Measurements from ENCODE around the gene TNKS1BP1.

TNKS1BP1 gene

DNA sequence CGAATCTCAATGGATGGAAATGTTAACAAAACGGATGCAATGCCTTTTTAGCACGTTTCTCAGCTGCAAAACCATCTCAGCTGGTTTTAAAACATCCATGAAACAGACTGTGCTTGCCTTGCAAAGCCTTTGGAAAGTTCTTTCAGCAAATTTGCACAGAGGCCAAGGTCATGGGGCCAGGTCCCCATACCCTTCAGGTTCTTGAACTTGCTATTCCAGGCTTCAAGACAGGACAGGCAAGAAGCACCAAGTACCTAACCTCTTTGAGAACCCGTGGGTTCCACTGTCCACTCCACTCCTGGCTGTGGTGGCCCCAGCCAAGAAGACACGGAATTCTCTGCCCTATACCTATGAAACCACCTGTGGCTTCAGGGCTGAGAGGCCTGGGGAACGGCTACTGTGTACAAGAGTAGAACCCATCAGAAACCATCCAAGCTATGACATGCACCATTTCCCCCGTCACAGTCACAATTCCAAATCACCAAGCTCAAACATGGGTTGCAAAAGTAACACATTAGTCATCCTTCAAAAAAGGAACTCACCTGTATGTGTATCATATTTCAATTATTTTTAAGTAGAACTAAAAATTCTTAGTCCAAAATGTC is 17.0 kb downstream of the TNKS1BP1 start:
- H3K27ac ChIP-seq (ENCODE audit: low read depth, low read length) = no peak overlapping the region
- H4K20me1 ChIP-seq (ENCODE audit: control insufficient read depth, insufficient read depth, low read depth, low read length) = no peaks in the 10 kb centered on the region
- no peak overlapping the region for H3K4me2 ChIP-seq (ENCODE audit: low read length)

DNA sequence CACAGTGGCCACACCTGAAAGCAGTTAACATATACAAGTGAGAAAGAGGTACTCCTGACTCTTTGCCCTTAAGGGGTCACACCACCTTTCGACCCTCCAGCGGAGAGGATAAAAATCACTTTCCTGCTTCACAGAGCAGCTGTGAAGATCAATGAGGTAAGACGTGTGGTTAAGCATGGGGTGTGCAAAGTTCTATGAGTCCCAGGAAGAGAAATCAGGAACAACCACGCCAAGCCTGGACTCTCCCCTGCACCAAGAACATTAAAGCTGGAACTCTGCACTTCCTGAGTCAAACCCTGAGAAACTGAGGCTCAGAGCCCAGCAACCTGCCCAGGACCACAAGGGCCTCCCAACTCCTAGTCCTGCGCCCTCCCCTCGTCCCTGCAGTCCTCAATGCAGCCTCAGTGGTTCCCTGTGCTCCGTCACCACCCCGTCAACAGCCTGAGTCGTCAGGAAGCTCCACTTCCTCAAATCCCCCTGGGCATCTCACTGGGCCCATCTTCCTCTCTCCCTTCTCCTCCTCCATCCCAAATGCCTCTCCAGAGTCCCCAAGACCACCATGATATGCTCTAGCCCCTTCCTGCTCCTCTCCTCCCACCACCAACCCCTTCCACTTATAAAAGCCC is 17.7 kb downstream of the TNKS1BP1 start:
- no peaks in the 10 kb centered on the region for H3K9me3 ChIP-seq (ENCODE audit: control insufficient read depth, insufficient read depth, low read length)
- H3K4me2 ChIP-seq (ENCODE audit: low read length) = no peak overlapping the region
- no peaks in the 10 kb centered on the region for H3K79me2 ChIP-seq (ENCODE audit: control insufficient read depth, low read length)
- TF ChIP-seq, protein P1, sequence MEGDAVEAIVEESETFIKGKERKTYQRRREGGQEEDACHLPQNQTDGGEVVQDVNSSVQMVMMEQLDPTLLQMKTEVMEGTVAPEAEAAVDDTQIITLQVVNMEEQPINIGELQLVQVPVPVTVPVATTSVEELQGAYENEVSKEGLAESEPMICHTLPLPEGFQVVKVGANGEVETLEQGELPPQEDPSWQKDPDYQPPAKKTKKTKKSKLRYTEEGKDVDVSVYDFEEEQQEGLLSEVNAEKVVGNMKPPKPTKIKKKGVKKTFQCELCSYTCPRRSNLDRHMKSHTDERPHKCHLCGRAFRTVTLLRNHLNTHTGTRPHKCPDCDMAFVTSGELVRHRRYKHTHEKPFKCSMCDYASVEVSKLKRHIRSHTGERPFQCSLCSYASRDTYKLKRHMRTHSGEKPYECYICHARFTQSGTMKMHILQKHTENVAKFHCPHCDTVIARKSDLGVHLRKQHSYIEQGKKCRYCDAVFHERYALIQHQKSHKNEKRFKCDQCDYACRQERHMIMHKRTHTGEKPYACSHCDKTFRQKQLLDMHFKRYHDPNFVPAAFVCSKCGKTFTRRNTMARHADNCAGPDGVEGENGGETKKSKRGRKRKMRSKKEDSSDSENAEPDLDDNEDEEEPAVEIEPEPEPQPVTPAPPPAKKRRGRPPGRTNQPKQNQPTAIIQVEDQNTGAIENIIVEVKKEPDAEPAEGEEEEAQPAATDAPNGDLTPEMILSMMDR (IDR thresholded peaks at IDR 0.05; ENCODE audit: low read depth, low read length, poor library complexity, severe bottlenecking) = no peak
- no peak for TF ChIP-seq EZH2phosphoT487 (IDR thresholded peaks at IDR 0.05; ENCODE audit: borderline replicate concordance, low read length)
- no peaks in the 10 kb centered on the region for H3K27me3 ChIP-seq (ENCODE audit: control insufficient read depth, low read length)
- no peak overlapping the region for H3K27ac ChIP-seq (ENCODE audit: low read depth, low read length)
- H3K4me3 ChIP-seq (ENCODE audit: low read length) = no peak overlapping the region
- H3F3A ChIP-seq (ENCODE audit: control insufficient read depth, insufficient read depth) = no peaks in the 10 kb centered on the region
- H4K20me1 ChIP-seq (ENCODE audit: control insufficient read depth, insufficient read depth, low read depth, low read length) = no peaks in the 10 kb centered on the region
- H3K4me1 ChIP-seq (ENCODE audit: control insufficient read depth, low read length) = peaks cover 10% of the 10 kb centered on the region; the same call in 1 of the 2 replicates
- H3K9me2 ChIP-seq (replicated peaks; ENCODE audit: control insufficient read depth, low read length) = no peaks in the 10 kb centered on the region
- no peaks in the 10 kb centered on the region for H3K36me3 ChIP-seq (ENCODE audit: control insufficient read depth, low read length)

More for the DNA sequence above, 17.0 kb downstream of the TNKS1BP1 start:
- no peaks in the 10 kb centered on the region for H3K27me3 ChIP-seq (ENCODE audit: control insufficient read depth, low read length)
- no peaks in the 10 kb centered on the region for H3F3A ChIP-seq (ENCODE audit: control insufficient read depth, insufficient read depth)
- no peaks in the 10 kb centered on the region for H3K36me3 ChIP-seq (ENCODE audit: control insufficient read depth, low read length)
- H3K79me2 ChIP-seq (ENCODE audit: control insufficient read depth, low read length) = no peaks in the 10 kb centered on the region
- no peaks in the 10 kb centered on the region for H3K9me3 ChIP-seq (ENCODE audit: control insufficient read depth, insufficient read depth, low read length)
- no peak overlapping the region for H3K4me3 ChIP-seq (ENCODE audit: low read length)
- peaks cover 10% of the 10 kb centered on the region; the same call in 1 of the 2 replicates for H3K4me1 ChIP-seq (ENCODE audit: control insufficient read depth, low read length)
- TF ChIP-seq EZH2phosphoT487 (IDR thresholded peaks at IDR 0.05; ENCODE audit: borderline replicate concordance, low read length) = no peak
- TF ChIP-seq, protein P1 (IDR thresholded peaks at IDR 0.05; ENCODE audit: low read depth, low read length, poor library complexity, severe bottlenecking) = no peak
- no peaks in the 10 kb centered on the region for H3K9me2 ChIP-seq (replicated peaks; ENCODE audit: control insufficient read depth, low read length)

DNA sequence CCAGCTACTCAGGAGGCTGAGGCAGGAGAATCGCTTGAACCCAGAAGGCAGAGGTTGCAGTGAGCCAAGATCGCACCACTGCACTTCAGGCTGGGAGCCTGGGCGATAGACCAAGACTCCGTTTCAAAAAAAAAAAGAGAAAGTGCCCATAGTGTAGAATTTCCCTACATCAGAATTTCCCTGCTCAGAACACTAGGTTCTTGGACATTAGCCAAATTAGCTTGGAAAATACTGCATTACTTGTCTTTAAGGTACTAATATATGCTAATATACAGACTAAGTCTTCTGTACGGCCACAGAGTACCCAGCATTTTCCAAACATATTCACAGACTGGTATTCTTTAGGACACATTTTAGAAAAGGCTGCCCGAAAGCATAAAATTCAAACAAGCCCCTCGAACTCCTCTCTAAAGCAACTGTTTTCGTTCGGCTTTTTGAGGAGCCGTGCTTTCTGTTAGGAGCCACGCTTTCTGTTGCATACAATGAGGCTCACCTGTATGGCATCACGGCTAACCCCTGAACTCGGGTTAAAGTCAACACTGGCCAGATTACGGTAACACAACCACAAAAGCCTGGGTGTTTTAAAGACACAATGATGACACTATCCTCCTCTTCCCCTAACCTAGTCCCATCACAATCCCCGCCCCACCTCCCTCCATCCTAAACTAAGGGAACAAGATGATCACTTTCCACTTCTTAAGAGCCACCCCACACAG is 18.4 kb downstream of the TNKS1BP1 start:
- no peaks in the 10 kb centered on the region for H4K20me1 ChIP-seq (ENCODE audit: control insufficient read depth, insufficient read depth, low read depth, low read length)
- no peaks in the 10 kb centered on the region for H3K27me3 ChIP-seq (ENCODE audit: control insufficient read depth, low read length)
- no peak overlapping the region for H3K4me3 ChIP-seq (ENCODE audit: low read length)
- H3K4me1 ChIP-seq (ENCODE audit: control insufficient read depth, low read length) = peaks cover 3% of the 10 kb centered on the region; the same call in 1 of the 2 replicates
- no peaks in the 10 kb centered on the region for H3K79me2 ChIP-seq (ENCODE audit: control insufficient read depth, low read length)
- TF ChIP-seq, protein P1 (IDR thresholded peaks at IDR 0.05; ENCODE audit: low read depth, low read length, poor library complexity, severe bottlenecking) = no peak
- no peak for TF ChIP-seq EZH2phosphoT487 (IDR thresholded peaks at IDR 0.05; ENCODE audit: borderline replicate concordance, low read length)
- no peak overlapping the region for H3K4me2 ChIP-seq (ENCODE audit: low read length)
- H3F3A ChIP-seq (ENCODE audit: control insufficient read depth, insufficient read depth) = no peaks in the 10 kb centered on the region
- H3K36me3 ChIP-seq (ENCODE audit: control insufficient read depth, low read length) = no peaks in the 10 kb centered on the region
- no peaks in the 10 kb centered on the region for H3K9me3 ChIP-seq (ENCODE audit: control insufficient read depth, insufficient read depth, low read length)
- H3K27ac ChIP-seq (ENCODE audit: low read depth, low read length) = no peak overlapping the region
- no peaks in the 10 kb centered on the region for H3K9me2 ChIP-seq (replicated peaks; ENCODE audit: control insufficient read depth, low read length)
